ENCODE data around the gene COX6B1. TPM values are rescaled to one million over a fixed set of nuclear protein-coding genes. Genes with fewer than 3 reads are reported as not detected.
"Not testable (repeated sequence)": the region's sequence is repeated elsewhere in the genome, so short reads cannot be mapped to it uniquely, and the experiment has no call there.

COX6B1 gene, protein sequence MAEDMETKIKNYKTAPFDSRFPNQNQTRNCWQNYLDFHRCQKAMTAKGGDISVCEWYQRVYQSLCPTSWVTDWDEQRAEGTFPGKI
- total RNA-seq = 100 to 1,000 TPM; 363 to 400 TPM

DNA sequence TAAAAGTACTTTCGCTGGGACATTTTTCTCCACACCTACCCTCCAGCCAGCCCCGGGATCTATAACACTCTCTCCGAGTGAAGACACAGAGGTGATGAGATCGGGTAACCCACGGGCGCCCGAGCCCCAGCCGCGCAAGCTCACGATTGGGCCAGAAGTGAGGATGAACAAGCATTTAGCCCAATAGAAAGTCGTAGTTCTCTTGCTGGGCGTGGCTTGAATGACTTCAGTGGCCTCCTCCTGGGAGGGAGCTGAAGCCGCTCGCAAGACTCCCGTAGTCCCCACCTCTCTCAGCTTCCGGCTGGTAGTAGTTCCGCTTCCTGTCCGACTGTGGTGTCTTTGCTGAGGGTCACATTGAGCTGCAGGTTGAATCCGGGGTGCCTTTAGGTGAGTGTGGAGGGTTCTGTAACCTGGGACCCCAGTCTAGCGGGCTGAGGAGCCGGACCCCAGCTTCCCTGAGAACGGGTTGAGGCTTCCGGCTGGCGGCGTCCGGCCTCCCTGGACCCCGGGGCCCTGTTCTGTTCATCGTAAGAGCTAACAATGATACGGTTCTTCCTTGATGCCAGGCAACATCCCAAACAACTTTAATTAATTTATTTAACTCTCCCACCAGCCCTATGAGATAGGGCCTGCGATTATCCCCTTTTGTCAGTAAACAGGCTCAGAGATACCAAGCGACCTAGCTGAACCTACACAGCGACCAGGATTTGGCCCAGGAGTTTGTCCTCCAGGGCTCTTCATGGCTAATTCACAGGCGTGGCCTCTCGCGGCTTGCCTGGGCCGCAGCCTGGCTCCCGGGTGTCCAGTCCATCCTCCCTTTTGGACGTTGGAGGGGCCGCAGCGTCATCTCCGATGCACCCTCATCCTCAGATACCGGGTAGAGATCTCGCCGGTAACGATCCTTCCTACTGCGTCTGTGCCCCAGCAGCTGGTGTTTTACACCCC lies at the start of gene COX6B1:
Gene COX6B1, plus strand, starts transcription at position 307 of the 945 bp plus-strand sequence. CDS start 2,921 bp downstream, outside the sequence.
- Mint-ChIP-seq H3K27me3 (no peaks in the 10 kb centered on the region), H3K36me3 (no peaks in the 10 kb centered on the region), H3K27ac (peak within 1 kb of the TSS; percentile 86 to 89), H3K4me3 (peak within 1 kb of the TSS; percentile 94), H3K9me3 (no peaks in the 10 kb centered on the region), H3K4me1 (ENCODE audit: low read depth in 2 of 2) (peaks cover 17 to 31% of the 10 kb centered on the region in 2 donors)
- peak; percentile 81 to 86 for ATAC-seq
- DNase-seq (ENCODE audit: low spot score) = peak; percentile 97

DNA sequence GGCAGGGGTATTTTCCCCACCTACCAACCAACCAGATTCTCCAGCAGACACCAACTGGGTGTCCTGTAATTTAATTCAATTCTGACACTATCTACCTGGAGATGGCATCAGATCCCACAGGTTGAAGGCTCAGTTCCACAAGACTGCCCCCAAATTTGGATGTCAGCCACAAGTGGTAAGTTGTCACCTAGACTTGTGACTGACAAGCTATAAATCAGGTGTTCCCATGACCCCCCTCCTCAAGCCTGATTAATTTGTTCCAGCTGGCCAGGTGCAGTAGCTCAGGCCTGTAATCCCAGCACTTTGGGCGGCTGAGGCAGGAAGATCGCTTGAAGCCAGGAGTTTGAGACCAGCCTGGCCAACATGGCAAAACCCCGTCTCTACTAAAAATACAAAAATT lies 46.2 kb upstream of the COX6B1 start:
- H3K9me3 Mint-ChIP-seq = no peaks in the 10 kb centered on the region
- H3K4me1 Mint-ChIP-seq (ENCODE audit: low read depth in 2 of 2) = no peaks in the 10 kb centered on the region
- DNase-seq (ENCODE audit: low spot score) = no peak
- H3K36me3 Mint-ChIP-seq = no peaks in the 10 kb centered on the region
- H3K4me3 Mint-ChIP-seq = no peak overlapping the region
- H3K27ac Mint-ChIP-seq = no peak overlapping the region
- no peak for ATAC-seq
- peaks cover 8 to 13% of the 10 kb centered on the region in 2 donors for H3K27me3 Mint-ChIP-seq

DNA sequence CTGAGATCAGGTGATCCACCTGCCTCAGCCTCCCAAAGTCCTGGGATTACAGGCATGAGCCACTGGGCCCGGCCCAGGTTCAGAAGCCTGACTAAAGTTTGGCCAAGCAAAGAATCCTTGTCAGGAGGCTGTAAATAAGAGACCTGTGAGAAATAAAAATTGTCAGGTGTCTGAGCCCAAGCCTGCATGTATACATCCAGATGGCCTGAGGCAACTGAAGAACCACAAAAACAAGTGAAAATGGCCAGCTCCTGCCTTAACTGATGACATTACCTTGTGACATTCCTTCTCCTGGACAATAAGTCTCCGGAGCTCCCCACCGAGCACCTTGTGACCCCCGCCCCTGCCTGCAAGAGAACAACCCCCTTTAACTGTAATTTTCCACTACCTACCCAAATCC lies 43.7 kb upstream of the COX6B1 start:
- not testable (repeated sequence) for H3K9me3 Mint-ChIP-seq; H3K4me3 Mint-ChIP-seq; H3K27me3 Mint-ChIP-seq; DNase-seq (ENCODE audit: low spot score); H3K4me1 Mint-ChIP-seq (ENCODE audit: low read depth in 2 of 2); H3K27ac Mint-ChIP-seq; ATAC-seq; H3K36me3 Mint-ChIP-seq

DNA sequence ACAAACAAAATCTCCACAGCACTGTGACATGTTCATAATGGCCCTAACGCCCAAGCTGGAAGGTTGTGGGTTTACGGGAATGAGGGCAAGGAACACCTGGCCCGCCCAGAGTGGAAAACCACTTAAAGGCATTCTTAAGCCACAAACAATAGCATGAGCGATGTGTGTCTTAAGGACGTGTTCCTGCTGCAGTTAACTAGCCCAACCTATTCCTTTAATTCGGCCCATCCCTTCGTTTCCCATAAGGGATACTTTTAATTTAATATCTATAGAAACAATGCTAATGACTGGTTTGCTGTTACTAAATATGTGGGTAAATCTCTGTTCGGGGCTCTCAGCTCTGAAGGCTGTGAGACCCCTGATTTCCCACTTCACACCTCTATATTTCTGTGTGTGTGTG lies 41.0 kb upstream of the COX6B1 start:
- not testable (repeated sequence) for H3K4me3 Mint-ChIP-seq; H3K36me3 Mint-ChIP-seq; DNase-seq (ENCODE audit: low spot score); H3K27ac Mint-ChIP-seq; H3K27me3 Mint-ChIP-seq; H3K4me1 Mint-ChIP-seq (ENCODE audit: low read depth in 2 of 2); ATAC-seq; H3K9me3 Mint-ChIP-seq

DNA sequence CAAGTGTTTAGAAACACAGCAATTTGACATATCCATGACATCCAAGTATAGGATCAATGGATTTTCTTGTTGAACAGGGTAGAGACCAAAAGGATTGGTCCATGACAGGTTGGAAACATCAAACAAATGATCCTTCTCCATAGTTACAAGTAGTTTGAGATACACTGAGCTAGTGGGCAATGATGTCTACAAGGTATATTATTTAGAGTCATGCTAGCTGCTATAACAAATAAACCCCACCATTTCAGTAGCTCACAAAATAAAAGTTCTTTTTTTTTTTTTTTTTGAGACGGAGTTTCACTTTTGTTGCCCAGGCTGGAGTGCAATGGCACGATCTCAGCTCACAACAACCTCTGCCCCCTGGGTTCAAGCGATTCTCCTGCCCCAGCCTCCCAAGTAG lies 40.5 kb upstream of the COX6B1 start:
- Mint-ChIP-seq H3K4me1 (ENCODE audit: low read depth in 2 of 2) (peaks cover 0 to 9% of the 10 kb centered on the region in 2 donors), H3K36me3 (no peaks in the 10 kb centered on the region), H3K9me3 (peaks cover 7% of the 10 kb centered on the region), H3K27ac (no peak overlapping the region), H3K4me3 (no peak overlapping the region), H3K27me3 (no peaks in the 10 kb centered on the region)
- DNase-seq (ENCODE audit: low spot score) (no peak), ATAC-seq (no peak)

DNA sequence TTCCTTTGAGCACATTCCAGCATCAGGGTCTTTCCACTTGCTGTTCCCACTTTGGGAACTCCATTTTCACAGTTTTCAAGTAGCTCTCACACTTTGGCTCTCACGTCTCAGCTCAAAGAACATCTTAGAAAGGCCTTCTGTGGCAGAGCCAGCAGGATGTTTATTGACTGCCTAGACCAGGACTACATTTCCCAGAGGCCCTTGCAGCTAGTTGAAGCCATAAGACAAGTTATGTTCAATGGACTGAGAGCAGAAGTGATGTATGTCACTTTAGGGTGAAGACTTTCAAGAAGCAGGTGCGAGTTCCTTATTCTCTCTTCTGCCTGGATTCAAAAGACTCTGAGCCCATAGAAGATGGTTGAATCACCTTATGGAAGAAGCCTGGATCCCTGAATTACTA lies 39.9 kb upstream of the COX6B1 start:
- H3K4me3 Mint-ChIP-seq = no peak overlapping the region
- H3K27me3 Mint-ChIP-seq = no peaks in the 10 kb centered on the region
- H3K9me3 Mint-ChIP-seq = peaks cover 7% of the 10 kb centered on the region
- no peak for ATAC-seq
- no peak for DNase-seq (ENCODE audit: low spot score)
- peaks cover 0 to 9% of the 10 kb centered on the region in 2 donors for H3K4me1 Mint-ChIP-seq (ENCODE audit: low read depth in 2 of 2)
- no peak overlapping the region for H3K27ac Mint-ChIP-seq
- H3K36me3 Mint-ChIP-seq = no peaks in the 10 kb centered on the region

DNA sequence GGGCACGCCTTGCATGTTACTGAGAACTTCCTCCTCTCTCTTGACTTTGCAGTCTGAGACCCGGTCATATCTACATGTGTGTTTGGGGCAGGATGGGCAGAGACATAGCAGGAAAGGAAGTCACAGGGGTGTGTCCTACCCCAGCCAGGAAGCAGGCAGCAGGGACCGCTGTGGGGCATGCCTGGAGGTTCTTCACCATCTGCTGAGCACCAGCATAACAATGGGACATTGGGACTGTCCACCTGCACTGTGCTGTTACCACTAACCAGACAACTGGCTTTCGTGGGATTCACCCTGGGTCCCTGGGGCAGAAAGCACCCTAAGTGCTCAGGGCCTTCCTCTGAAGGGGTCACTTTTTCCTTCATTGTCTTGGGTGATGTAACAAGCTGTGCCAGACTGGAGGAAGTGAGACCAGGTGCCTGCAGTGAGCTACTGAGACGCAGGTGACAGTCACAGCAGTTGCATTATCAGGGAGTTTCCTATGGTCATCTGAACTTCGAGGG lies 38.2 kb upstream of the COX6B1 start:
- DNase-seq (ENCODE audit: low spot score) (no peak), ATAC-seq (no peak)
- no peak overlapping the region for H3K4me3 Mint-ChIP-seq
- H3K27ac Mint-ChIP-seq = no peak overlapping the region
- H3K36me3 Mint-ChIP-seq = no peaks in the 10 kb centered on the region
- no peaks in the 10 kb centered on the region for H3K27me3 Mint-ChIP-seq
- peaks cover 7% of the 10 kb centered on the region for H3K9me3 Mint-ChIP-seq
- H3K4me1 Mint-ChIP-seq (ENCODE audit: low read depth in 2 of 2) = peaks cover 0 to 15% of the 10 kb centered on the region in 2 donors

DNA sequence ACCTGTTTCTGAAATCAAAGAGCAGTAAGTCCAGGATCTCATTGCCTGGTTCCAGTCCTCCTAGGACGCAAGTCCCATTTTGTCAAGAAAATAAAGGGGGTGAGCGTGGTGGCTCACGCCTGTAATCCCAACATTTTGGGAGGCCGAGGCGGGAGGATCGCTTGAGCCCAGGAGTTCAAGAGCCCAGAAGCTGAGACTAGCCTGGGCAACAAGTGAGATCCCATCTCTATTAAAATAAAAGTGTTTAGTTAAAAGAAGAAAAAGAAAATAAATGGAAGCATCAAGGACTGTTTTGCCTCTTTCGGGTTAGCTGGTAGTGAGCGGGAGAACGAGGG lies 35.9 kb upstream of the COX6B1 start:
- Mint-ChIP-seq H3K4me3 (peak overlapping the region; percentile 88), H3K4me1 (ENCODE audit: low read depth in 2 of 2) (peaks cover 0 to 15% of the 10 kb centered on the region in 2 donors), H3K27me3 (no peaks in the 10 kb centered on the region), H3K36me3 (no peaks in the 10 kb centered on the region), H3K27ac (peak overlapping the region; percentile 81 to 89), H3K9me3 (peaks cover 7% of the 10 kb centered on the region)
- ATAC-seq = no peak
- DNase-seq (ENCODE audit: low spot score) = no peak

DNA sequence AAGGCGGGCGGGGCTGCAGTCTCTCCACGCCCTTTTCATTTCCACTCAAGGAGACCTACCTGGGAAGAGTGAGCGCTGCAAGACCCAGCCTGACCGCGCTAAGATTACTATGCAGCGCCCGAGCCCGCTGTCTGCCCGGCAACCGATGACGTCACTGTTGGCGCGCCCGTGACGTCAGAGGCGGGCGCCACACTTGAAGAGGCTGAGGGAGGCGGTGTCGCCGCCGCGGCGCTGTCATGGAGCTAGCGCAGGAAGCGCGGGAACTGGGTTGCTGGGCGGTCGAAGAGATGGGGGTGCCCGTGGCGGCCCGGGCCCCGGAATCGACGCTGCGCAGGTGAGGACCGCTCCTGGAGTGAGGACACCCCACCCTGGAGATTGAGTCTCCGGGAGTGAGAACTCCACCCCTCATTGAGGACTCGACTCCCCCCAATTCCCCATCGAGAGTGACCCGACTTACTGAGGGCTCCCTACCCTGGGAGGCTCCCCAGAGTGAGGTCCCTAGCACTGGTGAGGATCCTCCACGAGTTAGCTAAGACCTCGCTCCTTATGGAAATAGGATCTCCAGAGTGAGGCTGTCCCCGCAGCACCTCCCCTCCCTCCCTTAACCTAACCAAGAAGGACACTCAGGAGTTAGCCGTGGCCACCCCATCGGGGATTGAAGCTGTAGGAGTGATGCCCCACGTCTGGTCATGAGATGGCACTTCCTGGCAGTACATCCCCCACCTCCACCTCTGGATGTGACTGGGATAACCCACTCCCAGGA lies 35.4 kb upstream of the COX6B1 start, which contains the start of gene HAUS5:
Gene HAUS5, plus strand, starts transcription at position 177 of the 763 bp plus-strand sequence. Its CDS starts 60 bp downstream, at position 237.
- DNase-seq (ENCODE audit: low spot score) = peak; percentile 95
- no peaks in the 10 kb centered on the region for H3K27me3 Mint-ChIP-seq
- peak within 1 kb of the TSS; percentile 88 for H3K4me3 Mint-ChIP-seq
- H3K4me1 Mint-ChIP-seq (ENCODE audit: low read depth in 2 of 2) = peaks cover 0 to 15% of the 10 kb centered on the region in 2 donors
- peaks cover 7% of the 10 kb centered on the region for H3K9me3 Mint-ChIP-seq
- peak within 1 kb of the TSS; percentile 81 to 89 for H3K27ac Mint-ChIP-seq
- ATAC-seq = peak; percentile 94 to 96
- H3K36me3 Mint-ChIP-seq = no peaks in the 10 kb centered on the region

DNA sequence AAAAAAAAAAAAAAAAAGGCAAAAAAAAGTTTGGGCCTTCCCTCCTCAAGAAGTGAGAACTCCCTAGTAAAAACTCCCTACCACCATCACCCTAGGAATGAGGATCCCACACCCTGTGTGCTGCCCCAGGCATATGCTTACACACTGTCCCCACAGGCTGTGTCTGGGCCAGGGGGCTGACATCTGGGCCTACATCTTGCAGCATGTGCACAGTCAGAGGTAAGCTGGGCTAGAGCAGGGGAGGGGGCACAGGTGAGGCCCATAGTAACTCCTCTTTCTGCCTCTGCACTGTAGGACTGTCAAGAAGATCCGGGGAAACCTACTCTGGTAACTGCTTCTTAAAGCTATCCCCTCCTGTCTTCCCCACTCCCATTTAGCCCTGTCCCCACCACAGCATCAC lies 34.5 kb upstream of the COX6B1 start:
- DNase-seq (ENCODE audit: low spot score) (no peak), ATAC-seq (no peak)
- H3K27ac Mint-ChIP-seq = peak overlapping the region; percentile 31 to 81
- peaks cover 0 to 15% of the 10 kb centered on the region in 2 donors for H3K4me1 Mint-ChIP-seq (ENCODE audit: low read depth in 2 of 2)
- peaks cover 2% of the 10 kb centered on the region for H3K9me3 Mint-ChIP-seq
- no peaks in the 10 kb centered on the region for H3K27me3 Mint-ChIP-seq
- H3K36me3 Mint-ChIP-seq = no peaks in the 10 kb centered on the region
- H3K4me3 Mint-ChIP-seq = peak overlapping the region; percentile 88

DNA sequence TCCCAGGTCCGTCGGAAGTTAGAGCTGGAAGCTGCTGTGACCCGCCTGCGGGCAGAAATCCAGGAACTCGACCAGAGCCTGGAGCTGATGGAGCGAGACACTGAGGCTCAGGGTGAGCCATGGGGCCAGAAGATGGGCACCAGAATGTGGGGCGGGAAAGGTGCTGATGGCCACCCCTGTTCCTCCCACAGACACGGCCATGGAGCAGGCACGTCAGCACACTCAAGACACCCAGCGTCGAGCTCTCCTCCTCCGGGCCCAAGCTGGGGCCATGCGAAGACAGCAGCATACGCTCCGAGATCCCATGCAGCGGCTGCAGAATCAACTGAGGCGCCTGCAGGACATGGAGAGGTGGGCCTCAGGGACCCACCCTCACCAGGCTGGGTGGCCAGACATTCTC lies 33.1 kb upstream of the COX6B1 start:
- Mint-ChIP-seq H3K27me3 (no peaks in the 10 kb centered on the region), H3K27ac (no peak overlapping the region), H3K4me3 (no peak overlapping the region), H3K9me3 (no peaks in the 10 kb centered on the region), H3K36me3 (no peaks in the 10 kb centered on the region), H3K4me1 (ENCODE audit: low read depth in 2 of 2) (peaks cover 0 to 12% of the 10 kb centered on the region in 2 donors)
- DNase-seq (ENCODE audit: low spot score) (no peak), ATAC-seq (no peak)

DNA sequence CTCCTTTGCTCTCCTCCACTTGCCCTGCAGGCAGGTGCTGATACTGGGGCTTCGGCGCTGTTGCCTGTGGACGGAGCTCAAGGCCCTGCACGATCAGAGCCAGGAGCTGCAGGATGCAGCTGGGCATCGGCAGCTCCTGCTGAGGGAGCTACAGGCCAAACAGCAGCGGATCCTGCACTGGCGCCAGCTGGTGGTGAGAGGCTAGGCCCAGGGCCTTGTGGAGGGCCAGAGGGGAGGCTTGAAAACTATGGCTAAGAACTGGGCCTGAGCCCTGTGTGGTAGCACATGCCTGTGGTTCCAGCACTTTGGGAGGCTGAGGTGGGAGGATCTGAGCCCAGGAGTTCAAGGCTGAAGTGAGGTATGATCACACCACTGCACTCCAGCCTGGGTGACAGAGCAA lies 29.3 kb upstream of the COX6B1 start:
- Mint-ChIP-seq H3K4me3 (no peak overlapping the region), H3K36me3 (no peaks in the 10 kb centered on the region), H3K27me3 (no peaks in the 10 kb centered on the region), H3K9me3 (no peaks in the 10 kb centered on the region), H3K4me1 (ENCODE audit: low read depth in 2 of 2) (peaks cover 0 to 2% of the 10 kb centered on the region in 2 donors), H3K27ac (no peak overlapping the region)
- ATAC-seq (no peak), DNase-seq (ENCODE audit: low spot score) (no peak)

DNA sequence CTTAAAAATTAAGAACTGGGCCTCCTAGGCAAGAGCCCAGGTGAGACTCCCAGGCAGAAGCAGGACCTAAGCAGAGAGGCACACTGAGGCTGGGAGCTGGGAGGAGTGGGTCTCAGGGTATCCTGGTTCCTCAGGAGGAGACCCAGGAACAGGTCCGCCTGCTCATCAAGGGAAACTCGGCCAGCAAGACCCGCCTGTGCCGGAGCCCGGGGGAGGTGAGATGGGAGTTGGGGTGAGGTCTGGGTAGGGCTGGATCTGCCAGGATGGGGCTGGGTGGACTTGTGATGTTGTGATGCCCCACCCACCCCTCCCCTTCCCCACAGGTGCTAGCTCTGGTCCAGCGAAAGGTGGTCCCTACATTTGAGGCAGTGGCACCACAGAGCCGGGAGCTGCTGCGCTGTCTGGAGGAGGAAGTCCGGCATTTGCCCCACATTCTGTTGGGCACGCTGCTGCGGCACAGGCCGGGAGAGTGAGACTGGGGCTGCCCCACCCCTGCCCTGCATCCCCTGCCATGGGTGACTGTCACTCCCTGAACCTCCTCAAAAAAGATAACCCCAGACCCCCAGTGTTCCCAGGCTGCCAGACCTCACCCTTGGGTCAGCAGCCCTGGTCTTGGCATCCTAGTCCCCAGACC lies 28.7 kb upstream of the COX6B1 start:
- H3K27me3 Mint-ChIP-seq = no peaks in the 10 kb centered on the region
- ATAC-seq = no peak
- H3K27ac Mint-ChIP-seq = no peak overlapping the region
- H3K9me3 Mint-ChIP-seq = no peaks in the 10 kb centered on the region
- no peak for DNase-seq (ENCODE audit: low spot score)
- no peak overlapping the region for H3K4me3 Mint-ChIP-seq
- H3K36me3 Mint-ChIP-seq = no peaks in the 10 kb centered on the region
- no peaks in the 10 kb centered on the region for H3K4me1 Mint-ChIP-seq (ENCODE audit: low read depth in 2 of 2)

All from natural killer cell treated with Interleukin-12 subunit alpha and Interleukin-12 subunit beta and Interleukin-15 and Interleukin-18, amount 100 ng/mL, for 72 hours (primary cell).